Naive B cell (primary cell): Measurements from ENCODE around the gene ELOVL1. TPM values are rescaled to one million over a fixed set of nuclear protein-coding genes. Genes with fewer than 3 reads are reported as not detected.

ENCODE experiments used
- ATAC-seq, 2 donors: fragments of 150-1000 bp; cut with Tn5 transposase; 2 replicates each; pipeline ENCODE4 v1.10.0; 2021; ENCODE audit warnings: low read depth in 2 of 2, mild to moderate bottlenecking in 2 of 2, moderate library complexity in 2 of 2
- DNase-seq: peaks from one replicate; pipeline ENCODE4 v3.0.0; 2022
- H3K27ac Mint-ChIP-seq, 6 donors: one replicate each; pipeline ENCODE4 v1.8.0; 2020 to 2022; ENCODE audit warnings: mild to moderate bottlenecking in 6 of 6, mixed read lengths in 6 of 6, moderate library complexity in 5 of 6, inconsistent platforms in 2 of 6
- H3K27me3 Mint-ChIP-seq, 3 donors: one replicate each; pipeline ENCODE4 v1.8.0; 2021 to 2022; ENCODE audit warnings: mixed read lengths in 3 of 3, mild to moderate bottlenecking in 1 of 3
- H3K36me3 Mint-ChIP-seq, 2 donors: one replicate each; pipeline ENCODE4 v1.8.0; 2020 to 2022; ENCODE audit warnings: mixed read lengths in 2 of 2, inconsistent platforms in 1 of 2, mild to moderate bottlenecking in 1 of 2
- H3K4me1 Mint-ChIP-seq, 3 donors: one replicate each; pipeline ENCODE4 v1.8.0; 2020 to 2022; ENCODE audit warnings: mixed read lengths in 3 of 3, inconsistent platforms in 1 of 3, mild to moderate bottlenecking in 1 of 3, moderate library complexity in 1 of 3
- H3K4me3 Mint-ChIP-seq, 8 donors: one replicate each; pipeline ENCODE4 v1.8.0; 2020 to 2022; ENCODE audit warnings: mild to moderate bottlenecking in 8 of 8, mixed read lengths in 8 of 8, moderate library complexity in 8 of 8, inconsistent platforms in 2 of 8
- H3K9me3 Mint-ChIP-seq, 7 donors: one replicate each; pipeline ENCODE4 v1.8.0; 2020 to 2022; ENCODE audit warnings: mixed read lengths in 7 of 7, mild to moderate bottlenecking in 5 of 7, inconsistent platforms in 2 of 7, moderate library complexity in 1 of 7
- polyA plus RNA-seq, 6 donors: library from polyadenylated mRNA; unstranded; fragments of 300-500 nt; fragmentation: Illumina TruSeq; gene quantifications; one replicate each; pipeline ENCODE4 v1.2.3, GENCODE V29; 2021; ENCODE audit warnings: low read depth in 6 of 6

Gene ELOVL1
- polyA plus RNA-seq, 6 donors from 2014 or later, result 55.8 to 91.0 (median 69.4) TPM

GRCh38 chr1:43392702-43393101 is 24.9 kb upstream of the ELOVL1 start:
- H3K27me3 Mint-ChIP-seq, result no peaks in the 10 kb centered on the region
- H3K36me3 Mint-ChIP-seq, result no peaks in the 10 kb centered on the region
- ATAC-seq (no peak), DNase-seq (no peak)
- H3K4me1 Mint-ChIP-seq, result peaks cover 42 to 60% (median 49%) of the 10 kb centered on the region in 3 donors
- H3K4me3 Mint-ChIP-seq, result peak overlapping the region in 2 of 8 donors; percentile 4 to 62
- no peak overlapping the region for H3K27ac Mint-ChIP-seq
- H3K9me3 Mint-ChIP-seq, result no peaks in the 10 kb centered on the region

GRCh38 chr1:43389326-43390313 is 21.8 kb upstream of the ELOVL1 start, which contains the start of the genes MED8 and SZT2:
Gene MED8, minus strand, starts transcription at chr1:43389800. Its CDS starts 36 bp downstream, at chr1:43389764.
Gene SZT2, plus strand, starts transcription at chr1:43389899. Its CDS starts 70 bp downstream, at chr1:43389969.
- H3K4me1 Mint-ChIP-seq, result peaks cover 35 to 52% (median 49%) of the 10 kb centered on the region in 3 donors
- peaks cover 11 to 16% of the 10 kb centered on the region in 2 donors for H3K36me3 Mint-ChIP-seq
- peak within 1 kb of the TSS; percentile 98 to 100 (median 100) for H3K4me3 Mint-ChIP-seq
- ATAC-seq (peak; percentile 89), DNase-seq (peak; percentile 88)
- H3K27ac Mint-ChIP-seq, result peak within 1 kb of the TSS; percentile 88 to 99 (median 98)
- no peaks in the 10 kb centered on the region for H3K9me3 Mint-ChIP-seq
- H3K27me3 Mint-ChIP-seq, result no peaks in the 10 kb centered on the region

GRCh38 chr1:43388613-43389012 is 20.8 kb upstream of the ELOVL1 start:
- no peaks in the 10 kb centered on the region for H3K27me3 Mint-ChIP-seq
- peak overlapping the region; percentile 98 to 100 (median 100) for H3K4me3 Mint-ChIP-seq
- H3K4me1 Mint-ChIP-seq, result peaks cover 32 to 46% (median 45%) of the 10 kb centered on the region in 3 donors
- ATAC-seq, result no peak
- no peaks in the 10 kb centered on the region for H3K9me3 Mint-ChIP-seq
- no peak for DNase-seq
- peak overlapping the region in 3 of 6 donors; percentile 36 to 96 (median 89) for H3K27ac Mint-ChIP-seq
- peaks cover 11 to 16% of the 10 kb centered on the region in 2 donors for H3K36me3 Mint-ChIP-seq

GRCh38 chr1:43387976-43388599 is 20.3 kb upstream of the ELOVL1 start:
- peaks cover 32 to 41% (median 39%) of the 10 kb centered on the region in 3 donors for H3K4me1 Mint-ChIP-seq
- H3K36me3 Mint-ChIP-seq, result peaks cover 14 to 21% of the 10 kb centered on the region in 2 donors
- H3K27ac Mint-ChIP-seq, result peak overlapping the region in 3 of 6 donors; percentile 51 to 96 (median 89)
- peak overlapping the region; percentile 98 to 100 (median 100) for H3K4me3 Mint-ChIP-seq
- ATAC-seq, result no peak
- no peaks in the 10 kb centered on the region for H3K9me3 Mint-ChIP-seq
- no peak for DNase-seq
- H3K27me3 Mint-ChIP-seq, result no peaks in the 10 kb centered on the region

GRCh38 chr1:43386676-43387075 is 18.9 kb upstream of the ELOVL1 start:
- H3K4me1 Mint-ChIP-seq, result peaks cover 27 to 36% (median 32%) of the 10 kb centered on the region in 3 donors
- peak overlapping the region in 1 of 6 donors; percentile 94 for H3K27ac Mint-ChIP-seq
- no peak for ATAC-seq
- peaks cover 22 to 24% of the 10 kb centered on the region in 2 donors for H3K36me3 Mint-ChIP-seq
- no peaks in the 10 kb centered on the region for H3K9me3 Mint-ChIP-seq
- H3K4me3 Mint-ChIP-seq, result peak overlapping the region in 2 of 8 donors; percentile 25 to 99
- no peak for DNase-seq
- H3K27me3 Mint-ChIP-seq, result no peaks in the 10 kb centered on the region

- Mint-ChIP-seq H3K9me3 (no peaks in the 10 kb centered on the region), H3K36me3 (peaks cover 30 to 31% of the 10 kb centered on the region in 2 donors), H3K27ac (peak overlapping the region in 3 of 6 donors; percentile 27 to 74 (median 74)), H3K27me3 (no peaks in the 10 kb centered on the region), H3K4me3 (peak overlapping the region in 1 of 8 donors; percentile 16), H3K4me1 (peaks cover 18 to 20% (median 20%) of the 10 kb centered on the region in 3 donors)
- DNase-seq (no peak), ATAC-seq (no peak)
Measured at GRCh38 chr1:43383449-43383848, 15.6 kb upstream of the ELOVL1 start.

GRCh38 chr1:43382027-43382779 is 14.4 kb upstream of the ELOVL1 start:
- Mint-ChIP-seq H3K36me3 (peaks cover 29 to 30% of the 10 kb centered on the region in 2 donors), H3K27me3 (no peaks in the 10 kb centered on the region), H3K9me3 (no peaks in the 10 kb centered on the region), H3K4me1 (peaks cover 8 to 17% (median 10%) of the 10 kb centered on the region in 3 donors), H3K4me3 (no peak overlapping the region), H3K27ac (peak overlapping the region in 3 of 6 donors; percentile 46 to 70 (median 67))
- DNase-seq (no peak), ATAC-seq (no peak)

- H3K4me3 Mint-ChIP-seq, result peak overlapping the region in 1 of 8 donors; percentile 47
- no peaks in the 10 kb centered on the region for H3K27me3 Mint-ChIP-seq
- ATAC-seq (no peak), DNase-seq (no peak)
- no peaks in the 10 kb centered on the region for H3K9me3 Mint-ChIP-seq
- peaks cover 24 to 27% of the 10 kb centered on the region in 2 donors for H3K36me3 Mint-ChIP-seq
- H3K4me1 Mint-ChIP-seq, result peaks cover 10 to 19% (median 11%) of the 10 kb centered on the region in 3 donors
- peak overlapping the region in 1 of 6 donors; percentile 52 for H3K27ac Mint-ChIP-seq
Measured at GRCh38 chr1:43381612-43382011, 13.8 kb upstream of the ELOVL1 start.

GRCh38 chr1:43379476-43379875 is 11.7 kb upstream of the ELOVL1 start:
- DNase-seq (no peak), ATAC-seq (no peak)
- H3K9me3 Mint-ChIP-seq, result no peaks in the 10 kb centered on the region
- H3K4me1 Mint-ChIP-seq, result peaks cover 10 to 18% (median 13%) of the 10 kb centered on the region in 3 donors
- peak overlapping the region in 1 of 6 donors; percentile 73 for H3K27ac Mint-ChIP-seq
- H3K4me3 Mint-ChIP-seq, result no peak overlapping the region
- peaks cover 15 to 18% of the 10 kb centered on the region in 2 donors for H3K36me3 Mint-ChIP-seq
- H3K27me3 Mint-ChIP-seq, result no peaks in the 10 kb centered on the region

- DNase-seq, result no peak
- Mint-ChIP-seq H3K36me3 (peaks cover 7 to 13% of the 10 kb centered on the region in 2 donors), H3K27me3 (no peaks in the 10 kb centered on the region), H3K9me3 (no peaks in the 10 kb centered on the region), H3K4me1 (peaks cover 10 to 18% (median 13%) of the 10 kb centered on the region in 3 donors), H3K4me3 (no peak overlapping the region), H3K27ac (no peak overlapping the region)
- no peak for ATAC-seq
Measured at GRCh38 chr1:43377831-43378230, 10.0 kb upstream of the ELOVL1 start.

- Mint-ChIP-seq H3K27me3 (no peaks in the 10 kb centered on the region), H3K36me3 (peaks cover 7 to 9% of the 10 kb centered on the region in 2 donors), H3K4me3 (no peak overlapping the region), H3K27ac (peak overlapping the region in 1 of 6 donors; percentile 75), H3K9me3 (no peaks in the 10 kb centered on the region), H3K4me1 (peaks cover 10 to 18% (median 13%) of the 10 kb centered on the region in 3 donors)
- no peak for ATAC-seq
- DNase-seq, result no peak
Measured at GRCh38 chr1:43376723-43377235, 9.0 kb upstream of the ELOVL1 start.

GRCh38 chr1:43373066-43373940 is 5.5 kb upstream of the ELOVL1 start:
- Mint-ChIP-seq H3K4me1 (peaks cover 20 to 27% (median 25%) of the 10 kb centered on the region in 3 donors), H3K27ac (no peak overlapping the region), H3K36me3 (no peaks in the 10 kb centered on the region), H3K9me3 (no peaks in the 10 kb centered on the region), H3K4me3 (no peak overlapping the region), H3K27me3 (no peaks in the 10 kb centered on the region)
- ATAC-seq, result no peak
- DNase-seq, result no peak
